Activated T-helper 2 cell treated with anti-CD3 and anti-CD28 coated beads, Interferon-gamma antibody, Interleukin-2, Interleukin-4, amounts not matched to agents 10 μg/mL and 5 μg/mL and 100 μg/mL, durations not matched to agents 14 hours and 24 hours and 36 hours (primary cell): Measurements from ENCODE around the gene HIVEP3. TPM values are rescaled to one million over a fixed set of nuclear protein-coding genes. Genes with fewer than 3 reads are reported as not detected.

Source experiments
- DNase-seq: peaks from one replicate; pipeline ENCODE4 v3.0.0; 2021; ENCODE audit warnings: low spot score
- H3K27ac Mint-ChIP-seq: one replicate; pipeline ENCODE4 v1.8.0; 2021; ENCODE audit warnings: mixed read lengths
- H3K27me3 Mint-ChIP-seq: one replicate; pipeline ENCODE4 v1.8.0; 2021; ENCODE audit warnings: low read depth, mixed read lengths
- H3K36me3 Mint-ChIP-seq: one replicate; pipeline ENCODE4 v1.8.0; 2021; ENCODE audit warnings: low read depth, mixed read lengths
- H3K4me1 Mint-ChIP-seq: one replicate; pipeline ENCODE4 v1.8.0; 2021; ENCODE audit warnings: low read depth, mixed read lengths
- H3K4me3 Mint-ChIP-seq: one replicate; pipeline ENCODE4 v1.8.0; 2021; ENCODE audit warnings: low read depth, mild to moderate bottlenecking, moderate library complexity, mixed read lengths
- H3K9me3 Mint-ChIP-seq: one replicate; pipeline ENCODE4 v1.8.0; 2021; ENCODE audit warnings: mixed read lengths
- intact Hi-C: fragments of 100-400 bp; cut with micrococcal nuclease; formaldehyde crosslinking; loops from one replicate; pipeline ENCODE4 v1.15.1; 2023
- total RNA-seq: library from RNA; stranded (reverse); gene quantifications from 2 replicates; pipeline ENCODE4 v1.2.3, GENCODE V29; 2022

Gene HIVEP3
- total RNA-seq, 1 donor from 2014 or later = 33.7 TPM

DNA sequence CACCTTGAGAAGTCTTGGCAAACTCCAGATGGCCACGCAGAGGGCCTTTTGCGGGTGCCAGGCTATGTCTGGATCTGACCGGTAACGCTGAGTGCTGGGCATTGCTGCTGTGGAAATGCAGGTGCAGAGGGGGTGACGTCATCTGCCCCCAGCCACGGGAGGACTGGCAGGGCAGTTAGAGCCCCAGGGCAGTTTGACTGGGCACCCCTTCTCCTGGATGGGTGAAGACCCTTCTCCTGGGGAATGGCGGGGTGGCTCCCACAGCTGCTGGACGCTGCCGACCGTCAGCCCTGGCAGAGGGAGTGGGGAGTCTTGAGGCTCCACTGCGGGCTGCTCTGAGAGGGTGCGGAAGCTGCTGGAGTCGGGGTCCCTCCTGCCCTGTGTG is 421.7 kb downstream of the HIVEP3 start:
- H3K9me3 Mint-ChIP-seq = no peaks in the 10 kb centered on the region
- H3K27ac Mint-ChIP-seq = no peak overlapping the region
- H3K4me1 Mint-ChIP-seq = peaks cover 4% of the 10 kb centered on the region
- intact Hi-C loops = no loop called here
- no peaks in the 10 kb centered on the region for H3K36me3 Mint-ChIP-seq
- H3K27me3 Mint-ChIP-seq = peaks cover 3% of the 10 kb centered on the region
- no peak for DNase-seq
- no peak overlapping the region for H3K4me3 Mint-ChIP-seq

DNA sequence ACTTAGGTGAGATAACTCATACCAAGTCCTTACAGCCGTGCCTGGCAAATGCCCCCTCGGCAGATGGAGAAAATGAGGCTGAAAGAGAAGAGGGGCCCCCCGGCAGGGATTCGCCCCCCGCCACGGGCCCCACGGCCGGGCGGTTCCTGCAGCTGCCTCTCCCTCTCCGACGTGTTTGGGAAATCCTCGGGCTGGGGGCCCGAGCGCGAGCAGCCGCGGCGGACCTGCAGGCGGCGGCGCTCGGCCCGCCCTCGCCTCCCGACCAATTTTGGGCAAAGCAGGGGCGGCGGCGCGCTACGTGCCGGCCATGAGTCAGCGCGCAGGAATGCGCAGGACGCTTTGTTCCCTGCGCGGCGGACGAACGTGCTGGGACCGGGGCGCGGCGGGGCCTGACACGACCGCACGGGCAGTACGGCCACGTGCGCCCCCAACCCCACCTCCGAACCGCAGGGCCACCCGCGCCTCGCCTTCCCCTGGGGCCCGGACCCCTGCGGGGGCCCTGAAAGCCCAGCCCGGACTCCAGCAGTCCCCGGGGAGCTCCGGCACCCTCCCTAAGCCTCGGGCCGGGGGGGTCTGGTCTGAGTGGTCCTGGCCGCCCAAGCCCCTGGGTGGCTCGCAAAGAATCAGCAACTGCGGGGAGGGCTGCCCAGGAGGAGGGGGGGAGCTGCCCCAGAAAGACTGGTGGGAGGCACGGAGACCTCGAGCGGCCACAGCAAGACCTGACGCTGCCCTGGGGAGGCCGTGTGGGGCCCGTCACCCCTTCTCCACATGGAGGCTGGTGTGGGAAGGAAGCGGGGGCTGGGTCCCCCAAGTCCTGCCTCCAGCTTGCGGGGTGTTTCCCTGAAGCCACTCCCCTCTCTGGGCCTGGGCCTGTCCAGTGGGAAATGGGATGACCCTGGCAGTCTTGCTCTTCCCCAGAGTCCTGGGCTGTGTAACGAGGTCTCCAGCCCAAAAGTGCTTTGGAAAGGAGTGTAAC is 422.4 kb downstream of the HIVEP3 start:
- H3K4me1 Mint-ChIP-seq = peaks cover 4% of the 10 kb centered on the region
- peak; percentile 27 for DNase-seq
- H3K27ac Mint-ChIP-seq = no peak overlapping the region
- H3K36me3 Mint-ChIP-seq = no peaks in the 10 kb centered on the region
- intact Hi-C loops = no loop called here
- peak overlapping the region; percentile 68 for H3K4me3 Mint-ChIP-seq
- H3K27me3 Mint-ChIP-seq = peaks cover 3% of the 10 kb centered on the region
- no peaks in the 10 kb centered on the region for H3K9me3 Mint-ChIP-seq

DNA sequence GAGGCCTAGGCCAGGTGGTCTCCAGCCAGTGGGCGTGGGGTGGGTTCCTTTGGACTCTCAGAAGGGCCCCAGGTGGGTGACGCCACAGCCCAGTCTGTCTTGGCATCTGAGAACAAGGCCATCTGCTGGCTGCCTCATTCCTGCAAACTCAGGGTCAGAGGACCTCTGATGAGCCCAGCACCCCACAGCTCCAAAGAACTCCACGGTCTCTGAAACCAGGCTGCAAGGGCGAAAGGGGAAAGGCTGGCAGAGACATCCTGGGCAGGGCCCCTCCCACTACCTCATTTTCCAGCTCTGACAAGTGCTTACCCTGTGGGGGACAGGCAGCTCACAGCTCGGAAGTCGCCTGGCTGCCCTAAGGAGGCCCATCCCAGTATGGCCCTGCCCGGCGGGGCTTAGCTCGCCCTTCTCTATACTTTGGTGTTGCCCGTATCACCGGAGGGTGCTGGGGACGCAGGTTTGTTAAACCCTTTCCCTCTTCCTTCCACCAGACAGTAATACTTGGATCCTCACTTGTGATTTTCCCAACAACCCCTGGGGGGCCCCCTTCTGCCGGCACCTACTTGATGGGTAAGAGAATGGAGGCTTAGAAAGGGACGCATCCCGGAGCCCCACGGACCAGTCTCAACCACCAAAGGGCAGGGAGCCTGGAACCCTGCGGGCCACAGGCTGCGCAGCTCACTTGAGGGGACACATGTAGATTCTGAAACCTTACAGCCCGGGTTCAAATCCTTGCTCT is 423.3 kb downstream of the HIVEP3 start:
- H3K36me3 Mint-ChIP-seq = no peaks in the 10 kb centered on the region
- intact Hi-C loops = no loop called here
- H3K9me3 Mint-ChIP-seq = no peaks in the 10 kb centered on the region
- peak overlapping the region; percentile 68 for H3K4me3 Mint-ChIP-seq
- H3K27ac Mint-ChIP-seq = no peak overlapping the region
- H3K27me3 Mint-ChIP-seq = peaks cover 3% of the 10 kb centered on the region
- no peak for DNase-seq
- H3K4me1 Mint-ChIP-seq = peaks cover 4% of the 10 kb centered on the region

DNA sequence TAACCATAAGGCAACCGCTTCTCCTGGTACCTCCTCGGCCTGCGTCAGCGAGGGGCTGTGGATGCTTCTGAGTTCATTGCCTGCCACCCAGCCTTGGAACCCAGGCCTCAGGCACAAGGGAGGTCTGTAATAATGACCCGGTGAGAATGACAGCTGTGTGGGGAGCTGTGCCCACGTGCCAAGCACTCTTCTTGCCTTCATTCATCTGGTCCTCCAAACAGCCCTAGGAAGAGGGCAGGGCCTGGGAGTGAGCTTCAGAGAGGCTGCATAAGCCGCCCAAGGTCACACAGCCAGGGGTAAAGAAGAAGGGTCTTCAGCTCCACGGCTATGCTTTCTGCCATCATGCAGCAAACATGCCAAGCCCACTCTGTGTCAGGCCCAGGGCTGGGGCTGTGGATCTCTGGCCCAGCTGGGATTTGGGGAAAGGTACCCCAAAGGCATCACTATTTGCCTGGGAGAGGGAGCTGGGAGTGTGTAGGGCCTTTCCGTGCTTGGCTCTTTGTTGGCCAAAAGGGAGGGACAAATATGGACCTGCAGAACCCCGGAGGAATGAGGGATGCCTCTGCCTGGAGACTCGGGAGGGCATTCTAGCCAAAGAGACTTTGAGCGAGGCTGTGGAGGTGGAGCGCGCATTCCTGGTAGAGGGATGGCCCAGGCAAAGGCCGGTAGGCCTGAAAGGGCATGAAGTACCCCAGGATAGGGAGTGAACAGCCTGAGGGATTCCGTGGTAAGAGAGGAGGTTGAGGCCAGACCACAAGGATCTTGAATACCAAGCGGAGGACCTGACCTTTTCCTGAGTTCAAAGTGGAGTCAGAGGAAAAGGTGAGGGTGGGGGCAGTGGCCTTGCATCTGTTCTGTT is 424.1 kb downstream of the HIVEP3 start:
- Mint-ChIP-seq H3K4me3 (no peak overlapping the region), H3K36me3 (no peaks in the 10 kb centered on the region), H3K4me1 (peaks cover 4% of the 10 kb centered on the region), H3K9me3 (no peaks in the 10 kb centered on the region), H3K27me3 (peaks cover 3% of the 10 kb centered on the region), H3K27ac (no peak overlapping the region)
- intact Hi-C loops = no loop called here
- DNase-seq = no peak

DNA sequence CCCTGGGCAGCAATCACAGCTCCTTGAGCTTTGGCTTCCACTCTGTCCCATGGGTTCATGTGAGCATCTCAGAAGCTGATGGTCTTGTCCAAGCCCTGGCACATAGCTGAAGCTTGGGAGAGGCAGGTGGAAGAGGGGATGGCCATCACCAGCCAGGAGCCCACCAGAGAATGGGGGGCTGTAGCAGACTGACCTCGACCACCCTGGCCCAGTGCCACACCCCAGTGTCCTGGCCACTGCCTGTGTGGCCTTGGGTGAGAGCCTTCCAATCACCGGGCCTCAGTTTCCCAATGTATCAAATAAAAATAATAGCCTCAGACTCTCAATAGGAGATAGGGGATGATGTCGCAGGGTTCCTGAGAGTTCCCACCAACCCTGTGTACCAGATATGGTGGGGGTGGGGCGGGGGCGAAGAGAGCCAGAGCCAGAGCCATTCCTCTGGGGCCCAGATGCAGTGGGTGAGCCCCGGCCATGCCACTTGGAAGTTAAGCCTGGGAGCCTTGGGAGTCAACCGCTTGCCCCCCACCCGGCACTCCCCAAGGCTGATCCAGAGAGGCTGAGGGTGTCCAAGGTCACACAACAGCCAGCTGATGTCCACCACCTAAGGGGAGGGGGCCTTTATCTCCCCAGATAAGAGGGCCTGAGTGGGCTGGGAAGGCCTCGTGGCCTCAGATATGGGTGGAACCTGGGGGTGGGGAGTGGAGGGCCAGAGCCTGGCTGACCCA is 424.9 kb downstream of the HIVEP3 start:
- intact Hi-C loops = no loop called here
- Mint-ChIP-seq H3K27me3 (peaks cover 3% of the 10 kb centered on the region), H3K4me3 (no peak overlapping the region), H3K4me1 (peaks cover 4% of the 10 kb centered on the region), H3K36me3 (no peaks in the 10 kb centered on the region), H3K27ac (no peak overlapping the region), H3K9me3 (no peaks in the 10 kb centered on the region)
- DNase-seq = no peak

DNA sequence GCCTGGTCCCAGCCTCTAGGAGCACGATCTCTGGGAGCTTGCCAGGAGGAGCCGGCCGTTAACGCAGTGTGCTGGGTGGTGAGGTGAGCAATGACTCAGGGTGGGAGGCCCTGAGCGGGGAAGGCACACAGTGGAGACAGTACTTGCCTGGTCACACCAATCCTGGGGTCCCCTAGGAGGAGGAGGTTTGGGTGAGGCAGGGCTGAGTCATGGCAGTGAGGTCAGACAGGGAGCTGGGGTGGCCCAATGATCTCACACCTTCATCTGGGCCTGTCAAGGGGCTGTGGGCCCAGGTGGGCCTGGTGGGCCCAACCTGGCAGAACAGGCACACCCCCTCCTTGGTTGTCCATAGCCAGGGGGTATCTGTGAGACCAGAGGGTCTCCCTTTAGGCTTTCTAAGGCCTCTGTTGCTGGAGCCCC is 425.6 kb downstream of the HIVEP3 start:
- no peak for DNase-seq
- Mint-ChIP-seq H3K4me3 (no peak overlapping the region), H3K9me3 (no peaks in the 10 kb centered on the region), H3K27ac (no peak overlapping the region), H3K36me3 (no peaks in the 10 kb centered on the region), H3K27me3 (peaks cover 3% of the 10 kb centered on the region), H3K4me1 (peaks cover 4% of the 10 kb centered on the region)
- intact Hi-C loops = no loop called here

DNA sequence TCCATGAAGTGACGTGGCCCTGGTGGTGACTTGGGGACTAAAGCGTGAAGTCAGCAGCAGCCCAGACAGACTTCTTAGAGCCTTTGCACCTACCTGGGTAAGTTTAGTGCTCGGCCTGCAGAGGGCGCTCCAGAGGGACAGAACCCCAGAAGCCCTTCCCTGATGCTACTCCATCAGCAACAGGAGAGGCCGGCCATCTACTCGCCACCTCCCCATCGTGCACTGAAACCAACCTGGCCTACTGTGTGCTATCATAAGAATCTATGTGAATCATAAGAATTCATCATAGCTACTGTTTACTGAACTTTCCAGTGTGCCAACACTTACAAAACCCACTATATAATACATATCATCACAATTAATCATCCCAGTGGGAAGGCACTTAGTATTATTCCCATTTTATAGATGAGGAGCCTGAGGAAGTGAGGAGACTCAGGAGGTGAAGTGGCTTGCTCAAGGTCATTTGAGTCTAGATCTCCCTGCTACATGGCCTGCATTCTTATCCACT is 426.3 kb downstream of the HIVEP3 start:
- peaks cover 3% of the 10 kb centered on the region for H3K27me3 Mint-ChIP-seq
- no peaks in the 10 kb centered on the region for H3K36me3 Mint-ChIP-seq
- intact Hi-C loops = no loop called here
- no peak overlapping the region for H3K27ac Mint-ChIP-seq
- no peaks in the 10 kb centered on the region for H3K9me3 Mint-ChIP-seq
- peak; percentile 35 for DNase-seq
- H3K4me1 Mint-ChIP-seq = peaks cover 7% of the 10 kb centered on the region
- H3K4me3 Mint-ChIP-seq = no peak overlapping the region

DNA sequence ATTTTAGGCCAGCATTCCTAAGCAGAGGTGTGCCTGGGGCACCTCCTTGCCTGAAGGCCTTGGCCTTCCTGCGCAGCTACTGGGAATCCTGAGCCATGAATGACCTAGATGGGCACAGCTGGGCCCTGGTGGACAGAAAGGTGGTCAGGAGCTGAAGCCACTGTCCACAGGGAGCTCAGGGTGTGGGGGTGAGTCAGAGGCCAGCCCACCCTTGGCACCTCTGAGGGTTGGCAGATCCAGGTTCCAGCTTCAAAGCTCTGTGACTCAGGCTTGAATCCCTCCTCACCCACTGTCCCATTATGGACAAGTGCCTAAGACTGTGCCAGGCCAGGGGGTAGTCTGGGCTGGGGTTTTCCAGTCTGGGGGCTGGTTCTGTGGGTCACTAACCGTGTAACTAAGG is 427.8 kb downstream of the HIVEP3 start:
- no peaks in the 10 kb centered on the region for H3K36me3 Mint-ChIP-seq
- peaks cover 16% of the 10 kb centered on the region for H3K4me1 Mint-ChIP-seq
- no peaks in the 10 kb centered on the region for H3K9me3 Mint-ChIP-seq
- intact Hi-C loops = no loop called here
- H3K4me3 Mint-ChIP-seq = no peak overlapping the region
- H3K27ac Mint-ChIP-seq = no peak overlapping the region
- peaks cover 9% of the 10 kb centered on the region for H3K27me3 Mint-ChIP-seq
- no peak for DNase-seq

DNA sequence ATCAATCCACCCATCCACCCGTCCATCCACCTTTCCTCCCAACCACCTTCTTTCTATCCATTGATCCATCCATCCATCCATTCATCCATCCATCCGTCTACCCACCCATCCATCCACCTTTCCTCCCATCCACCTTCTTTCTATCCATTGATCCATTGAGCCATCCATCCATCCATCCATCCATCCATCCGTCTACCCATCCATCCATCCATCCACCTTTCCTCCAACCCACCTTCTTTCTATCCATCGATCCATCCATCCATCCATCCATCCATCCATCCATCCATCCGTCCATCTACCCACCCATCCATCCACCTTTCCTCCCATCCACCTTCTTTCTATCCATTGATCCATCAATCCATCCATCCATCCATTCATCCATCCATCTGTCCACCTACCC is 429.2 kb downstream of the HIVEP3 start:
- peaks cover 7% of the 10 kb centered on the region for H3K27me3 Mint-ChIP-seq
- intact Hi-C loops = no loop called here
- DNase-seq = no peak
- no peak overlapping the region for H3K4me3 Mint-ChIP-seq
- H3K27ac Mint-ChIP-seq = no peak overlapping the region
- peaks cover 14% of the 10 kb centered on the region for H3K4me1 Mint-ChIP-seq
- no peaks in the 10 kb centered on the region for H3K9me3 Mint-ChIP-seq
- H3K36me3 Mint-ChIP-seq = no peaks in the 10 kb centered on the region

DNA sequence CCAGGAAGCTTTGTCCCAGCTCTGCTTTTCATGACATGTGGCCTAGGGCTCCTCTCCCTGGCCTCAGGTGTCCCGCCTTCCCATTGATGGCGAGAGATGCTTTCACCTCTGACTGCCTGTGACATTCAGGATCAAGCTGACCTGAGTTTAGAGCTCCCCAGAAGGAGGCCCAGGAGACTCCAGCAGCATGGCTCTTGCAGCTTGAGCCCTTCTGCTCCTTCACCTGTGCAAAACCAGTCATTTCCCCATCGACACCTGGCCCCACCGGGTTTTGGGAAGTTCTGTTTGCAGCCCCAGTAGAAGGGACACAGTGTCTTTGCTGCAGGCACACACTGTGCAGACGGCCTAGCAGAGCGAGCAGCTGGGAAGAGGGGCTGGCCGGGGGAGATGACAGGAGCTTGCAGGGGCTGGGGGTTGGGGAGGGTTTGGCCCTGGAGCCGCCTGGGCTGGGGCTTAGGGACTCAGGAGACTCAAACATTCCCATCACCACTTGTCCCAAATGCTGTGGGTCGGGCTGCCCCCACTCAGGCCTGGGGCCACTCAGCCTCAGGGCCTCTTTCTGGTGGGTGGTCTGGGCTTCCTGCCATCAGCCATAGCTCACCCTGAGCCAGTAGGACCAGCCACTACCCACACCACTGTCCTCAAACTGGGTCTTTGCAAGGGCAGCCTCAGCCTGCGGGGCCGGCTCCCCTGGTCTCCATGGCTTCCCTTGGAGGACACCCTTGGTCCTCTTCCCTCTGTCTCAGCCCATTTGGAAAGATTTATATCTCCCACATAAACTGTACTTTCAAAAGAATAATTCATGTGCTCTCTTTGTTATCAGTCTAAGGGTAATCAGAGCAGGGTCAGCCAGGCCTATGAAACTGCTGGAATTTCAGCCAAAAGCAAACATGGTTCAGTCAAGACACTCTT is 430.4 kb downstream of the HIVEP3 start:
- no peak overlapping the region for H3K4me3 Mint-ChIP-seq
- no peaks in the 10 kb centered on the region for H3K36me3 Mint-ChIP-seq
- H3K27ac Mint-ChIP-seq = no peak overlapping the region
- H3K9me3 Mint-ChIP-seq = no peaks in the 10 kb centered on the region
- peaks cover 14% of the 10 kb centered on the region for H3K4me1 Mint-ChIP-seq
- peaks cover 7% of the 10 kb centered on the region for H3K27me3 Mint-ChIP-seq
- intact Hi-C loops = no loop called here
- DNase-seq = no peak
